ENCODE data around the gene NFAM1.

NFAM1 gene

GRCh38 chr22:42450862-42451261 is 18.7 kb upstream of the NFAM1 start:
- no peak overlapping the region for H3K4me3 ChIP-seq (ENCODE audit: low read depth, low read length)
- no peak for DNase-seq (ENCODE audit: low read depth)
- no peak for TF ChIP-seq CTCF (conservative IDR thresholded peaks at IDR 0.05; ENCODE audit: low read depth, low read length)

GRCh38 chr22:42446151-42446550 is 13.9 kb upstream of the NFAM1 start:
- no peak for TF ChIP-seq CTCF (conservative IDR thresholded peaks at IDR 0.05; ENCODE audit: low read depth, low read length)
- no peak overlapping the region for H3K4me3 ChIP-seq (ENCODE audit: low read depth, low read length)
- DNase-seq (ENCODE audit: low read depth), result no peak

DNA sequence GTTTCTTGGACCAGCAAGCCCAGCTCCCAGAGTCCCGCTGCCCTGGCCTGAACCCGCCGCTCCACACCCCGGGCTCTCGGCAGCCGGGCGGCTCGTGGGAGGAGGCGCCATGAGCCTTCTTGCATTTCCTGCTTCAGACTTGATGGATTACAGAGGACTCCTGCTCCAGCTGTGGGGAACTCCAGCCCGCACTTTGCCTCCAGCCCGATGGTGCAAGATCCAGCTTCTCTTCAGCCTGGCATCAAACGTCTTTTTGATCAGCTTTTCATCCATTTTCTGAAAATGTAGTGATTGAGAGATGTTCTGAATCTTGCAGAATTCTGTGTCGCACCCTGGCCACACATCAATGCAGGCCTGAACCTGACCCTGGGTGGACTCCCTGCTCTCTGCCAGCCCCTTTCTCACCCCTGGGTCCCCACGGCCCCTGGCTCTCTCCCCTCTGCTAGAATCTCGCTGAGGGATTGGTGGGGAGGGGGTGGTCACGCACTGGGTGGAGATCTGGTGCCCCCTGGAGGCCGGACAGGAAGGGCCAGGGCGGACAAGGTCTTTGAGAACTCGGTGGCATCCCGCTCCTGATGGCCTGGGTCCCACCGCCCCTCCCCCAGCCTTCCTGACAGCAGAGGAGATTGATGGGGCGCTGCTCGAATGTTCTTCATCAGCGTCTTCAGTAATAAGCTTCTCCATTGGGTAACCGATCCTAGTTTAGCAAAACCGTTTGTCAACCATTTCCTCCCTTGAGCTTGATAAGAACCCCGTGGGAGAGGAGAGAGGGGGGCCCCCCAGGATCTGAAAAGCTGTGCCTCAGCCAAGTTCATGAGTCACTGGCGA is 12.1 kb upstream of the NFAM1 start:
- peak; percentile 93 for DNase-seq (ENCODE audit: low read depth)
- peak overlapping the region; percentile 56 for H3K4me3 ChIP-seq (ENCODE audit: low read depth, low read length)
- TF ChIP-seq CTCF (conservative IDR thresholded peaks at IDR 0.05; ENCODE audit: low read depth, low read length), result peak; percentile 77

DNA sequence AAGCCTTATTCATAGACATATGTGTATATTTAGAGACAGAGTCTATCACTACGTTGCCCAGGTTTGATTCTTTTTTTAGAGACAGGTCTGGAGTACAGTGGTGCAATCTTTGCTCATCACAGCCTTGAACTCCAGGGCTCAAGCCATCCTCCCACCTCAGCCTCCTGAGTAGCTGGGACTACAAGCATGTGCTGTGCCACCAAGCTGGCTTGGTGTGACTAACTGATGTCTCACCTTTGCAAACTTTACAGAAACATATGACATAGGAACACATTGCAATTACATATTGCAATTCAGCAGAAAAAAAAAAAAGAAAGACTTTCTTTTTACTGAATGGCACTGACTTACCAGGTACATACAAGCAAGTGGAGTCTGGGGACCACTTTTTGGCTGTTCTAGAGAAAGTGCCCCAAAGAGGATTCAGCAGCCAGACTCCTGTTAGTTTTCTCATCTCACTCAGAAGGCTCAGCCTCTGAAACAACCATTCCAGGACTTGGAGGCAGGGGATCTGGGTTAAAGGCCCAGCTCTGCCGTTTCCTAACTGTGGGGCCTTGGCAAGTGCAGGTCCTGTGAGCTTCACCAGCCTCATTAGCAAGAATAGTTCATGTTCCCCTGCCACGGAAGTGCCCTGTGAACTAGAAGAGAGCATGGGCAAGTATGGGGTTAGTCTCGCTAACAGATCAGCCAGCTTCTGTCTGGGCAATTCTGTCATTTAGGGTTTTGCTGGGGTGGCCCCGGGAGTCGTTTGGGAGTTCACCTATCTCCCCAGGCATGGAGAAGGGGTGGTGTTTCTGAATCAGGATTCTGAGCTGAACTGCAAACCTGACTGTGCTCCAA is 11.3 kb upstream of the NFAM1 start:
- no peak for DNase-seq (ENCODE audit: low read depth)

GRCh38 chr22:42442748-42443147 is 10.5 kb upstream of the NFAM1 start:
- no peak for DNase-seq (ENCODE audit: low read depth)
- no peak for TF ChIP-seq CTCF (conservative IDR thresholded peaks at IDR 0.05; ENCODE audit: low read depth, low read length)
- H3K4me3 ChIP-seq (ENCODE audit: low read depth, low read length), result no peak overlapping the region

More for the DNA sequence above, 11.3 kb upstream of the NFAM1 start:
- H3K4me3 ChIP-seq (ENCODE audit: low read depth, low read length), result peak overlapping the region; percentile 56
- no peak for TF ChIP-seq CTCF (conservative IDR thresholded peaks at IDR 0.05; ENCODE audit: low read depth, low read length)

- DNase-seq (ENCODE audit: low read depth), result no peak
- no peak overlapping the region for H3K4me3 ChIP-seq (ENCODE audit: low read depth, low read length)
- TF ChIP-seq CTCF (conservative IDR thresholded peaks at IDR 0.05; ENCODE audit: low read depth, low read length), result no peak
Observed at GRCh38 chr22:42440728-42441127, 8.5 kb upstream of the NFAM1 start.
